H1 (cell line): ENCODE results near the gene RIMBP2. TPM values are rescaled to one million over a fixed set of nuclear protein-coding genes. Genes with fewer than 3 reads are reported as not detected.

Experiments
- RBBP5 ChIP-seq: IDR thresholded peaks from 2 replicates; pipeline ENCODE4 v1.7.1; 2012; ENCODE audit warnings: low read depth, mild to moderate bottlenecking, inconsistent platforms, low read length, moderate library complexity, borderline replicate concordance
- polyA plus RNA-seq, 7 experiments: library from polyadenylated mRNA; depleted of rRNA in 3 of 7; stranded (reverse) in 5 of 7; unstranded in 2 of 7; fragments of >200 nt in 5 of 7; fragments of 200-250 nt in 2 of 7; gene quantifications; 1 replicate in 5 of 7; 2 replicates in 1 of 7; 4 replicates in 1 of 7; pipeline versions ENCODE4 v1.2.1 to v1.2.3, GENCODE V29; 2011 to 2013; ENCODE audit warnings: missing spikeins in 2 of 7, mixed read lengths in 2 of 7
- total RNA-seq: library from RNA; stranded (reverse); fragmentation: NEBNext Ultra II Directional; extraction: Animal tissue kit (Norgen Biotek cat#: 25700); gene quantifications from 2 replicates; pipeline ENCODE4 v1.2.1, GENCODE V29; 2021

The RIMBP2 gene
- total and polyA plus RNA-seq, 2 of the 8 experiments (the other 6 are each of a cell fraction or from before 2014, with no cell fraction given): 0.18 to 0.65 TPM

DNA sequence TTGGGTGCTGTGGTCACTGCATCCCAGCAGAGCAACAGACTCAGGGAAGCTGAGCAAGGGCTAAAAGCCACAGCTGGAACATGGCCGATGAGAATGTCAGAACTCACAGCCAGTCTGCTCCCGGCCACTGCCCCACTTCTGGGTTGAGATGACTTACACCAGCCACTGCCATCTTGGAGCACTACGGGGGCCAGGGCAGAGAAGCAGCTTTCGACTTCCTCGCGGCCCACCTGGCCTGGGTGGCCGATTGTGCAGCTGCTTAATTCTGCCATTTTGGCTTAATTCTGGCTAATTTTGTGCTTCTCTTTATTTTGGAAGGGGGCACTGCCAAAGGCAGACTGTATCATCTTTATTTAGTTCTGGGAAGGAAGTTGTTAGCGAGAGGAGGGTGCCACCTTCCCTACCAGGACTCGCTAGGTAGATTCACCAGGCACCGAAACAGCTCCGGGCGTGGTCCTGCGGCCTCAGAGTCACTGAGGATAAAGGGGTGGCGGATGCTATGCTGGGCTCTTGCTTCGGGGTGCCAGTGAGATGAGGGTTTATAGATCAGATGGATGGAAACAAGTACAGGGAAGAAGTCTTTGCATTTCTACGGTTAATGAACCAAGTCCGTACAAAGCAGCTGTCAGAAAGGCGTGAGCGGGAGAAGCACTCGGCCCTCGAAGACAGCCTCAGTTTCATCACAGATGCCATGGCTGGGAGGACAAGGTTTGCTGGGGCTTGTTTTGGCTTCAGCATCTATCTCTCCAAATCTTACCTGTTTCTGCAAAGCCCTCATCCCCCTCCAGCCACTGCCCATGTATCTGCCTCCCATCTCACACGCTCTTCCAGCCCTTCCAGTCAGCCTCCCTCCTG lies 230.6 kb downstream of the RIMBP2 start (continued):
- TF ChIP-seq RBBP5: no peak
